Sigmoid colon (tissue), 7 donors: ENCODE data around the gene NHS. TPM values are rescaled to one million over a fixed set of nuclear protein-coding genes. Genes with fewer than 3 reads are reported as not detected.

Experiments
- DNase-seq: peaks from one replicate; pipeline ENCODE4 v3.0.0-alpha.2; 2019
- H3K27ac ChIP-seq, 4 donors: fragments of 200-600 bp; sonication (generic); one replicate each; pipeline ENCODE4 v1.5.1; 2016 to 2019; ENCODE audit warnings: mild to moderate bottlenecking in 1 of 4
- H3K27me3 ChIP-seq, 3 donors: fragments of 200-600 bp; sonication (generic); one replicate each; pipeline ENCODE4 v1.5.1; 2019; ENCODE audit warnings: mild to moderate bottlenecking in 1 of 3
- H3K36me3 ChIP-seq, 4 donors: fragments of 200-600 bp; sonication (generic); one replicate each; pipeline ENCODE4 v1.5.1; 2016 to 2019
- H3K4me1 ChIP-seq, 4 donors: fragments of 200-600 bp; sonication (generic); one replicate each; pipeline ENCODE4 v1.5.1; 2017 to 2019
- H3K4me3 ChIP-seq, 4 donors: fragments of 200-600 bp; sonication (generic); one replicate each; pipeline ENCODE4 v1.5.1; 2017 to 2019; ENCODE audit warnings: mild to moderate bottlenecking in 2 of 4, moderate library complexity in 1 of 4
- H3K9me3 ChIP-seq, 4 donors: fragments of 200-600 bp in 3 of 4; sonication (generic) in 3 of 4; one replicate each; pipeline versions ENCODE4 v1.5.1 to v1.6.1; 2013 to 2019
- CTCF ChIP-seq, 4 experiments: fragments of 450-650 bp in 3 of 4; fragments of 200-600 bp in 1 of 4; IDR thresholded peaks; one replicate each; pipeline ENCODE4 v1.5.1; 2016 to 2019; ENCODE audit warnings: antibody characterized with exemption in 4 of 4, mild to moderate bottlenecking in 3 of 4, moderate library complexity in 2 of 4
- EP300 ChIP-seq, 4 donors: sonication (generic); formaldehyde crosslinking; IDR thresholded peaks; one replicate each; pipeline ENCODE4 v1.6.1; 2017; ENCODE audit warnings: antibody characterized with exemption in 4 of 4
- POLR2A ChIP-seq, 2 donors: fragments of 450-650 bp; IDR thresholded peaks; one replicate each; pipeline ENCODE4 v1.6.1; 2016; ENCODE audit warnings: antibody characterized with exemption in 2 of 2, mild to moderate bottlenecking in 2 of 2, moderate library complexity in 2 of 2
- POLR2AphosphoS5 ChIP-seq, 4 donors: sonication (generic); formaldehyde crosslinking; IDR thresholded peaks; one replicate each; pipeline ENCODE4 v1.6.1; 2017; ENCODE audit warnings: antibody characterized with exemption in 4 of 4
- WGBS, 2 donors: extraction: QIAGEN DNeasy Blood & Tissue Kit; methylation state at CpG; one replicate each; pipeline ENCODE4 v1.1.7; 2013; 5-methylcytosine and 5-hydroxymethylcytosine counted together
- intact Hi-C: fragments of 100-400 bp; cut with DNase I; formaldehyde crosslinking; loops from one replicate; pipeline ENCODE4 v1.15.1; 2023
- polyA plus RNA-seq, 3 donors: library from polyadenylated mRNA; stranded (reverse); fragments of 200-250 nt; gene quantifications; one replicate each; pipeline ENCODE4 v1.2.3, GENCODE V29; 2013
- total RNA-seq, 4 donors: library from RNA; depleted of rRNA; stranded (reverse); fragments of >200 nt; gene quantifications; one replicate each; pipeline ENCODE4 v1.1.0, GENCODE V29; 2016
- donor health status: healthy with polysubstance abuse.
- donor health status: Bipolar disorder and iron deficiency.
- donor health status: healthy.

Gene NHS
- total and polyA plus RNA-seq, 7 donors, result under 0.01 to 22.7 (median 9.3) TPM

GRCh38 chrX:17736478-17736855, 361.5 kb downstream of the NHS start:
- TF ChIP-seq POLR2A (IDR thresholded peaks at IDR 0.05) (no peak), CTCF (IDR thresholded peaks at IDR 0.05) (no peak), EP300 (IDR thresholded peaks at IDR 0.05) (no peak), POLR2AphosphoS5 (IDR thresholded peaks at IDR 0.05) (no peak)

GRCh38 chrX:17736856-17737709, 362.1 kb downstream of the NHS start, which contains the start of gene SCML1:
SCML1 (plus strand) TSS chrX:17737493; CDS start chrX:17744187, 6,694 bp downstream.
- DNase-seq, result peak; percentile 99
- peak within 1 kb of the TSS; percentile 88 to 96 (median 92) for H3K27ac ChIP-seq
- H3K9me3 ChIP-seq, result no peaks in the 10 kb centered on the region
- no peaks in the 10 kb centered on the region for H3K36me3 ChIP-seq
- peaks cover 0 to 18% (median 0%) of the 10 kb centered on the region in 4 donors for H3K4me1 ChIP-seq
- WGBS, 2 donors, result 1% methylated on average over 66 to 67 of the region's 67 CpGs
- intact Hi-C loops, result loop anchor here (5.0 kb wide), 2 partner anchors 360 to 1020 kb away; partner anchors contain the start of genes NHS and SYAP1
- peak within 1 kb of the TSS; percentile 51 to 61 (median 60) for H3K4me3 ChIP-seq
- H3K27me3 ChIP-seq, result no peaks in the 10 kb centered on the region
- TF ChIP-seq CTCF (IDR thresholded peaks at IDR 0.05) (no peak), EP300 (IDR thresholded peaks at IDR 0.05) (peak in 1 of 4 donors; percentile 65), POLR2AphosphoS5 (IDR thresholded peaks at IDR 0.05) (peak; percentile 84 to 92 (median 87)), POLR2A (IDR thresholded peaks at IDR 0.05) (peak; percentile 69 to 70)

More at GRCh38 chrX:17736478-17736855, 361.5 kb downstream of the NHS start:
- no peak for DNase-seq
- no peaks in the 10 kb centered on the region for H3K27me3 ChIP-seq
- H3K4me1 ChIP-seq, result peaks cover 0 to 18% (median 0%) of the 10 kb centered on the region in 4 donors
- intact Hi-C loops, result loop anchor here (5.0 kb wide), 2 partner anchors 359 to 1019 kb away; partner anchors contain the start of genes NHS and SYAP1
- whole genome bisulfite sequencing, 2 donors, result 39 to 50% methylated on average over 5 of the region's 5 CpGs
- no peaks in the 10 kb centered on the region for H3K9me3 ChIP-seq
- peak overlapping the region; percentile 77 to 86 (median 82) for H3K27ac ChIP-seq
- H3K36me3 ChIP-seq, result no peaks in the 10 kb centered on the region
- peak overlapping the region; percentile 11 to 61 (median 39) for H3K4me3 ChIP-seq

GRCh38 chrX:17737710-17737985, 362.6 kb downstream of the NHS start:
- 1% methylated on average over 15 of the region's 15 CpGs for WGBS, 2 donors
- peak overlapping the region; percentile 88 to 96 (median 92) for H3K27ac ChIP-seq
- no peak for TF ChIP-seq EP300 (IDR thresholded peaks at IDR 0.05)
- TF ChIP-seq POLR2AphosphoS5 (IDR thresholded peaks at IDR 0.05), result no peak
- no peak for TF ChIP-seq POLR2A (IDR thresholded peaks at IDR 0.05)
- TF ChIP-seq CTCF (IDR thresholded peaks at IDR 0.05), result no peak
- intact Hi-C loops, result loop anchor here (5.0 kb wide), 2 partner anchors 360 to 1020 kb away; partner anchors contain the start of genes NHS and SYAP1
- peaks cover 0 to 18% (median 0%) of the 10 kb centered on the region in 4 donors for H3K4me1 ChIP-seq
- H3K4me3 ChIP-seq, result peak overlapping the region; percentile 51 to 61 (median 60)
- no peaks in the 10 kb centered on the region for H3K27me3 ChIP-seq
- no peaks in the 10 kb centered on the region for H3K9me3 ChIP-seq
- no peak for DNase-seq
- no peaks in the 10 kb centered on the region for H3K36me3 ChIP-seq

- Histone ChIP-seq H3K9me3 (no peaks in the 10 kb centered on the region), H3K27ac (peak overlapping the region; percentile 88 to 96 (median 92)), H3K27me3 (no peaks in the 10 kb centered on the region), H3K4me1 (peaks cover 0 to 18% (median 0%) of the 10 kb centered on the region in 4 donors), H3K4me3 (peak overlapping the region; percentile 51 to 61 (median 60)), H3K36me3 (no peaks in the 10 kb centered on the region)
- 1% methylated on average over 45 of the region's 45 CpGs for WGBS, 2 donors
- DNase-seq, result peak; percentile 79
- intact Hi-C loops, result loop anchor here (5.0 kb wide), 2 partner anchors 361 to 1021 kb away; partner anchors contain the start of genes NHS and SYAP1
- peak in 1 of 4 donors; percentile 5 for TF ChIP-seq POLR2AphosphoS5 (IDR thresholded peaks at IDR 0.05)
- TF ChIP-seq CTCF (IDR thresholded peaks at IDR 0.05), result no peak
Observed at GRCh38 chrX:17737986-17738713, 363.1 kb downstream of the NHS start.
